SK-N-MC (cell line): Measurements from ENCODE around the gene KRT38.

ENCODE experiments used
- DNase-seq: peaks from one replicate; pipeline ENCODE4 v3.0.0-alpha.2; 2011; ENCODE audit warnings: low read depth, low spot score
- H3K27ac ChIP-seq: fragments of 200-600 bp; sonication (generic); 2 replicates; pipeline ENCODE4 v1.5.1; 2016; ENCODE audit warnings: mixed run types
- H3K36me3 ChIP-seq: fragments of 200-600 bp; sonication (generic); 2 replicates; pipeline ENCODE4 v1.6.1; 2017; ENCODE audit warnings: antibody characterized with exemption, low read length, mixed read lengths; ENCODE audit not compliant: insufficient read depth
- H3K4me3 ChIP-seq: fragments of 200-600 bp; sonication (generic); 2 replicates; pipeline ENCODE4 v1.5.1; 2016
- H3K9ac ChIP-seq: fragments of 200-600 bp; sonication (generic); 2 replicates; pipeline ENCODE4 v1.8.0; 2017; ENCODE audit warnings: mixed run types, mixed read lengths; ENCODE audit not compliant: insufficient read length
- H3K9me3 ChIP-seq: fragments of 200-600 bp; sonication (generic); 2 replicates; pipeline ENCODE4 v1.6.1; 2017; ENCODE audit warnings: low read depth, mild to moderate bottlenecking, antibody characterized with exemption, low read length, moderate library complexity, mixed read lengths
- EZH2 ChIP-seq: fragments of 200-600 bp; sonication (generic); IDR thresholded peaks from one replicate; pipeline ENCODE4 v1.6.1; 2017; ENCODE audit warnings: antibody characterized with exemption
- FOXP2 ChIP-seq: optimal IDR thresholded peaks from 2 replicates; pipeline ENCODE3; 2011; ENCODE audit warnings: mild to moderate bottlenecking, moderate library complexity; ENCODE audit not compliant: insufficient read depth; ENCODE audit errors: extremely low read length, control extremely low read depth
- POLR2AphosphoS5 ChIP-seq: IDR thresholded peaks from 2 replicates; pipeline ENCODE4 v1.6.1; 2012; ENCODE audit warnings: mild to moderate bottlenecking, low read depth, low read length, borderline replicate concordance

Gene KRT38

DNA sequence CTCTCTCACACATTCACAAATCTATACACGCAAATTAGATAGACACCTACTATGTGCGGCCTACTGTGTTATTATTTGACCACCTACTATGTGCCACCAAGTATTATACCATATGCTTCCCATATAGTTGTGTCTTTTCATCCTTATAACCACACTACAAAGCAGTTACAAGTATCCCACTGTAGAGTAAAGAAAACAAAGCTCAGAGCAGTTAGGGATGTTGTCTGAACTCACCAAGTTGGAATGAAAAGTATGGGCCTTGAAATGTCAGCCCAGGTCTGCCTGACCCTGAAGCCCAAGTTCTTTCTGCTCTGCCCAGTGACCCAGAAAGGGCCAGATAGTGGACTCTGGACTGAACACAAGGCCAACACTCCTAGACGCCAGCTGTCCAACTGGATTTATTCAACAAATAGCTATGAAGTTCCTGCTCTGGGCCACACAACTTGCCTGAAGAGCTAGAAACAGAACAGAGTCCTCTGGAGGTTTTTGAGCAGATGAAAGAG lies 24.9 kb downstream of the KRT38 start:
- Histone ChIP-seq H3K9me3 (no peaks in the 10 kb centered on the region), H3K36me3 (no peaks in the 10 kb centered on the region), H3K9ac (no peak overlapping the region), H3K4me3 (no peak overlapping the region), H3K27ac (no peak overlapping the region)
- no peak for TF ChIP-seq FOXP2
- no peak for TF ChIP-seq EZH2
- TF ChIP-seq POLR2AphosphoS5 = no peak
- DNase-seq = no peak

- DNase-seq = no peak
- Histone ChIP-seq H3K9ac (no peak overlapping the region), H3K4me3 (no peak overlapping the region), H3K27ac (no peak overlapping the region), H3K9me3 (no peaks in the 10 kb centered on the region), H3K36me3 (no peaks in the 10 kb centered on the region)
- no peak for TF ChIP-seq EZH2
- no peak for TF ChIP-seq FOXP2
These were observed 25.4 kb downstream of the KRT38 start for GRCh38 chr17:41415411-41415810.

- Histone ChIP-seq H3K9me3 (no peaks in the 10 kb centered on the region), H3K36me3 (no peaks in the 10 kb centered on the region), H3K4me3 (no peak overlapping the region), H3K9ac (no peak overlapping the region), H3K27ac (no peak overlapping the region)
- no peak for DNase-seq
- TF ChIP-seq EZH2 (no peak), FOXP2 (no peak), POLR2AphosphoS5 (no peak)
These were observed 26.8 kb downstream of the KRT38 start for GRCh38 chr17:41413982-41414381.

DNA sequence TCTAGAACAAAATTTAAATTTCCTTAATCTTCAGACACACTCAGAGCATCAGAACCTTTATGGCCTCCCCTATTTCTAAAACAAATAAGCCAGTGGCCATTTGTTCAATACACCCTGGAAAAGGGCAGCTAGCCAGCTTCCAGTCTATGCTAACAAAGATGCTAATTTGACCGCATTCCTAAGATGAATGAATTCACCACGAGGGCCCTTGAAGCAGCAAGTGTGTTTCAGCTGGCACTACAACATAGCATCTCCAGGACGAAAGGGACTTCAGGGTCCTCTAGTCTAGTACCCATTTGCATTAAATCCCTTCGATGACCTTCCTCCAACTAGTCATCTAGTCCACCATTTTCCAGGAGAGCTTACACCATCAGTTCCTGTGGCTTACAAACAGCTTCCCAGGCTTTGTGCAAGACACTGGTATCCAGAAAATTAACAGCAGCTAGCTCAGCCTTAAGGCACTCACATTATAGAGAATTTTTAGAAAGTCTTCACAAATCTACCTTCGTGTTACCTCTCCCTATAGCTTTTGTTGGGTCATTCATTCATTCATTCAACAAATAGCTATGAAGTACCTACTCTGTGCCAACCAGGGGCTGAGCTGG lies 27.3 kb downstream of the KRT38 start:
- TF ChIP-seq EZH2 = no peak
- no peak for TF ChIP-seq FOXP2
- no peak for TF ChIP-seq POLR2AphosphoS5
- Histone ChIP-seq H3K9ac (no peak overlapping the region), H3K4me3 (no peak overlapping the region), H3K27ac (no peak overlapping the region), H3K36me3 (no peaks in the 10 kb centered on the region), H3K9me3 (no peaks in the 10 kb centered on the region)
- no peak for DNase-seq

DNA sequence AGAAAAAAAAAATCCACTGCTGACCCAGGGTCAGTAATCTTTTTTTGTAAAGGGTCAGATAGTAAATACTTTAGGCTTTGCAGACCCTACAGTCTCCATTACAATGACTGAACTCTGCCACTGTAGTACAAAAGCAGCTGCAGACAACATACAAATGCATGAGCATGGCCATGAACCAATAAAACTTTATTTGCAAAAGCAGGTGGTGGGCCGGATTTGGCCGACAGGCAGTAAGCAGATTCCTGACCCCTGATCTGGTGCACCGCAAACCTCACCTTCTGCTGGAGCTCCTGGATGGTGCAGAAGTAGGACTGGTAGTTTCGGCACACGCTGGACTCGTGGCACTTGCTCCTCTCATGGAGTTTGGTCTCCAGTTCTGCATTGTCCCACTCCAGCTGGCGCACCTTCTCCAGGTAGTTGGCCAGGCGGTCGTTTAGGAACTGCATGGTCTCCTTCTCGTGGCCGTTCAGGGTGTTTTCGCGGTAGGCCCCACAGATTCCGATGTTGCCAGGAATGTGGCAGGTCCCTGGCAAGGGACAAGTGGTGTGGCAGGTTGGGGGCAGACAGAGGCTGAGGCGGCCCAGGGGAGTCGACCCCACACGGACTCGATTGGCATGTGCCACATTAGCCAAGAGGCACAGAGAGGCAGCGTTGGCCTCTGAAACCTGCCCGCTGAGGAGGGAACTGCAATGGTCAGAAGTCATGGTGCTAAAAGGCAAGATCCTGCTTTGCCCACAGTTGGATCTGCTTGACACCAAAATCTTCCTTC lies 29.5 kb downstream of the KRT38 start:
- Histone ChIP-seq H3K9me3 (no peaks in the 10 kb centered on the region), H3K4me3 (no peak overlapping the region), H3K9ac (no peak overlapping the region), H3K27ac (no peak overlapping the region), H3K36me3 (no peaks in the 10 kb centered on the region)
- no peak for DNase-seq
- TF ChIP-seq POLR2AphosphoS5 (no peak), FOXP2 (no peak), EZH2 (no peak)

DNA sequence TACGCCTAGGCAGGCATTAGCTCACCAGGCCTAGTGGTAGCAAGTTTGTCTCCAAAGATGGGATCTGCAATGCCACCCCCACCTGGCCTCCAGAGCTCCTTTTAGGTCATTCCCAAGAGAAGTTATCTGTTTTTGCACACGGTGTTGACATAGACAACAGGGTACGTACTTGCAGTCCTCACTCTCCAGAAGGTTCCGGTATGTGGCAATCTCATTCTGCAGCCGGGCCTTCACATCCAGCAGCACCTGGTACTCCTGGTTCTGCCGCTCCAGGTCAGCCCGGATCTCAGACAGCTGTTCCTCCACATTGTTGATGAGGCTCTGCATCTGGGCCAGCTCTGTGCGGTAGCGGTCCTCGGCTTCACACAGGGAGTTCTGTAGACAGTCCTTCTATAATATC lies 33.6 kb downstream of the KRT38 start:
- TF ChIP-seq FOXP2 (no peak), EZH2 (no peak), POLR2AphosphoS5 (no peak)
- no peak overlapping the region for H3K9ac ChIP-seq
- no peak overlapping the region for H3K4me3 ChIP-seq
- H3K9me3 ChIP-seq = no peaks in the 10 kb centered on the region
- no peak overlapping the region for H3K27ac ChIP-seq
- no peak for DNase-seq
- H3K36me3 ChIP-seq = no peaks in the 10 kb centered on the region

DNA sequence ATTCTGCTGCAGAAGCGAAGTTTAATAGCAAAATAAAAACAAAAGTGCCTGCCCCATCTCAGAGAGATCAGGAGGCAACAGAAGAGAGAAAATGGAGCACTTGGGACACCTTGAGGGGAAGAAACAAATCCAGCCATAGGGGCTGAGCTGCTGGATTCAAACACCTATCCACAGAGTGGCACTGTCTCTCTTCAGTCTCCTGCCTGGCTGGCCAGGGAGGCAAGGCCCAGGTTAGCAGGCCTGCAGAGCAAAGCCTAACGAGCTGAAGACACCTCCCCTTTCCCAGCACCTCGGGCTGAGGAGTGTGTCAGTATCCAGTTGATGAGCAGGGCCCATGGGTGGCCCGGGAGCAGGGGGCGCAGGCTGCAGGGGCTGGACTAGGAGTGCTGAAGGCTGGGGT lies 34.6 kb downstream of the KRT38 start:
- H3K27ac ChIP-seq = no peak overlapping the region
- TF ChIP-seq FOXP2 (no peak), POLR2AphosphoS5 (no peak), EZH2 (no peak)

GRCh38 chr17:41404024-41404671 lies 36.6 kb downstream of the KRT38 start:
- Histone ChIP-seq H3K36me3 (no peaks in the 10 kb centered on the region), H3K9me3 (no peaks in the 10 kb centered on the region), H3K27ac (no peak overlapping the region), H3K9ac (no peak overlapping the region), H3K4me3 (no peak overlapping the region)
- TF ChIP-seq EZH2 = no peak
- no peak for TF ChIP-seq FOXP2
- no peak for TF ChIP-seq POLR2AphosphoS5
- DNase-seq = no peak

More for the DNA sequence above, 34.6 kb downstream of the KRT38 start:
- no peak overlapping the region for H3K9ac ChIP-seq
- no peak for DNase-seq
- H3K4me3 ChIP-seq = no peak overlapping the region
- no peaks in the 10 kb centered on the region for H3K9me3 ChIP-seq
- H3K36me3 ChIP-seq = no peaks in the 10 kb centered on the region
